Measurements from ENCODE around the gene SUGP2.

The SUGP2 gene

GRCh38 chr19:19033426-19034203, at the start of gene SUGP2, which contains the start of gene ARMC6:
Gene SUGP2, minus strand, starts transcription at chr19:19033517. Its CDS starts 2,446 bp downstream, at chr19:19031071.
Gene ARMC6, plus strand, starts transcription at chr19:19033603. Its CDS starts 607 bp downstream, at chr19:19034210.
- H3K4me3 ChIP-seq (ENCODE audit: low read depth, low read length) = peak within 1 kb of the TSS; percentile 89
- peak; percentile 53 for DNase-seq (ENCODE audit: low read depth)

GRCh38 chr19:19081642-19082151, 48.4 kb upstream of the SUGP2 start:
- no peak for DNase-seq (ENCODE audit: low read depth)

GRCh38 chr19:19079571-19079970, 46.3 kb upstream of the SUGP2 start:
- H3K4me3 ChIP-seq (ENCODE audit: low read depth, low read length) = no peak overlapping the region
- DNase-seq (ENCODE audit: low read depth) = no peak

More at GRCh38 chr19:19081642-19082151, 48.4 kb upstream of the SUGP2 start:
- H3K4me3 ChIP-seq (ENCODE audit: low read depth, low read length) = no peak overlapping the region

- H3K4me3 ChIP-seq (ENCODE audit: low read depth, low read length) = no peak overlapping the region
Observed at GRCh38 chr19:19078801-19079200, 45.5 kb upstream of the SUGP2 start.

GRCh38 chr19:19077103-19077502, 43.8 kb upstream of the SUGP2 start:
- DNase-seq (ENCODE audit: low read depth) = no peak
- H3K4me3 ChIP-seq (ENCODE audit: low read depth, low read length) = no peak overlapping the region

More at GRCh38 chr19:19078801-19079200, 45.5 kb upstream of the SUGP2 start:
- DNase-seq (ENCODE audit: low read depth) = no peak

- no peak for DNase-seq (ENCODE audit: low read depth)
Observed at GRCh38 chr19:19076476-19076875, 43.2 kb upstream of the SUGP2 start.

GRCh38 chr19:19075126-19075525, 41.8 kb upstream of the SUGP2 start:
- no peak overlapping the region for H3K4me3 ChIP-seq (ENCODE audit: low read depth, low read length)
- no peak for DNase-seq (ENCODE audit: low read depth)

More at GRCh38 chr19:19076476-19076875, 43.2 kb upstream of the SUGP2 start:
- no peak overlapping the region for H3K4me3 ChIP-seq (ENCODE audit: low read depth, low read length)

- DNase-seq (ENCODE audit: low read depth) = no peak
- H3K4me3 ChIP-seq (ENCODE audit: low read depth, low read length) = no peak overlapping the region
Observed at GRCh38 chr19:19074196-19074882, 41.0 kb upstream of the SUGP2 start.

- no peak overlapping the region for H3K4me3 ChIP-seq (ENCODE audit: low read depth, low read length)
- DNase-seq (ENCODE audit: low read depth) = no peak
Observed at GRCh38 chr19:19071897-19072296, 38.6 kb upstream of the SUGP2 start.

- DNase-seq (ENCODE audit: low read depth) = no peak
- H3K4me3 ChIP-seq (ENCODE audit: low read depth, low read length) = no peak overlapping the region
Observed at GRCh38 chr19:19068659-19069654, 35.6 kb upstream of the SUGP2 start.

GRCh38 chr19:19067276-19068072, 34.2 kb upstream of the SUGP2 start:
- H3K4me3 ChIP-seq (ENCODE audit: low read depth, low read length) = no peak overlapping the region
- DNase-seq (ENCODE audit: low read depth) = no peak

- peak overlapping the region; percentile 78 for H3K4me3 ChIP-seq (ENCODE audit: low read depth, low read length)
- no peak for DNase-seq (ENCODE audit: low read depth)
Observed at GRCh38 chr19:19064811-19065745, 31.8 kb upstream of the SUGP2 start.

- no peak for DNase-seq (ENCODE audit: low read depth)
- H3K4me3 ChIP-seq (ENCODE audit: low read depth, low read length) = peak overlapping the region; percentile 78
Observed at GRCh38 chr19:19064098-19064722, 30.9 kb upstream of the SUGP2 start.

- DNase-seq (ENCODE audit: low read depth) = peak; percentile 99
- H3K4me3 ChIP-seq (ENCODE audit: low read depth, low read length) = peak within 1 kb of the TSS; percentile 78
Observed at GRCh38 chr19:19063183-19064097, 30.1 kb upstream of the SUGP2 start, which contains the start of gene SLC25A42. Gene SLC25A42, plus strand, starts transcription at chr19:19063994. Its CDS starts 32,131 bp downstream, at chr19:19096125.

- DNase-seq (ENCODE audit: low read depth) = no peak
- peak overlapping the region; percentile 78 for H3K4me3 ChIP-seq (ENCODE audit: low read depth, low read length)
Observed at GRCh38 chr19:19062454-19063182, 29.3 kb upstream of the SUGP2 start.

Data from skeletal muscle cell (primary cell).